GM06990 (cell line): ENCODE measurements around the gene FIGLA.

Experiments used
- DNase-seq: peaks from one replicate; pipeline ENCODE4 v3.0.0-alpha.2; 2011; ENCODE audit not compliant: insufficient read length; ENCODE audit errors: extremely low read depth
- H3K27me3 ChIP-seq: replicated peaks from 2 replicates; pipeline ENCODE4 v1.6.0; 2011; ENCODE audit warnings: low read length; ENCODE audit not compliant: control insufficient read depth, insufficient read depth
- H3K36me3 ChIP-seq: 2 replicates; pipeline ENCODE4 v1.5.1; 2011; ENCODE audit warnings: low read length; ENCODE audit not compliant: control insufficient read depth, insufficient read depth
- H3K4me3 ChIP-seq: replicated peaks from 2 replicates; pipeline ENCODE4 v1.5.1; 2011; ENCODE audit warnings: low read depth, mild to moderate bottlenecking, control low read depth, low read length
- CTCF ChIP-seq: IDR thresholded peaks from 2 replicates; pipeline ENCODE4 v1.5.1; 2011; ENCODE audit warnings: low read length, control low read depth, mild to moderate bottlenecking, inconsistent platforms; ENCODE audit not compliant: insufficient read depth, poor library complexity, severe bottlenecking

Gene FIGLA

GRCh38 chr2:70769450-70769849, 21.0 kb downstream of the FIGLA start:
- DNase-seq, result no peak
- Histone ChIP-seq H3K36me3 (no peaks in the 10 kb centered on the region), H3K27me3 (peaks cover 1% of the 10 kb centered on the region), H3K4me3 (no peak overlapping the region)
- TF ChIP-seq CTCF, result no peak

GRCh38 chr2:70768590-70769085, 21.8 kb downstream of the FIGLA start:
- H3K4me3 ChIP-seq, result no peak overlapping the region
- H3K27me3 ChIP-seq, result peaks cover 1% of the 10 kb centered on the region
- DNase-seq, result no peak

GRCh38 chr2:70767699-70768589, 22.5 kb downstream of the FIGLA start, which contains the start of gene ADD2:
TSS of gene ADD2 (minus strand) at chr2:70768200. CDS start at chr2:70706408, 61,792 bp downstream.
- peak; percentile 18 for TF ChIP-seq CTCF
- Histone ChIP-seq H3K27me3 (peaks cover 1% of the 10 kb centered on the region), H3K4me3 (peak within 1 kb of the TSS; percentile 26), H3K36me3 (no peaks in the 10 kb centered on the region)
- peak; percentile 32 for DNase-seq

More at GRCh38 chr2:70768590-70769085, 21.8 kb downstream of the FIGLA start:
- no peak for TF ChIP-seq CTCF
- no peaks in the 10 kb centered on the region for H3K36me3 ChIP-seq

GRCh38 chr2:70767079-70767698, 23.3 kb downstream of the FIGLA start:
- peak; percentile 17 for DNase-seq
- no peak for TF ChIP-seq CTCF
- Histone ChIP-seq H3K27me3 (peaks cover 1% of the 10 kb centered on the region), H3K36me3 (no peaks in the 10 kb centered on the region), H3K4me3 (no peak overlapping the region)

GRCh38 chr2:70766357-70767078, 23.9 kb downstream of the FIGLA start:
- H3K4me3 ChIP-seq, result no peak overlapping the region
- no peak for DNase-seq
- no peaks in the 10 kb centered on the region for H3K36me3 ChIP-seq
- no peak for TF ChIP-seq CTCF
- H3K27me3 ChIP-seq, result peaks cover 1% of the 10 kb centered on the region
